HepG2 (cell line): ENCODE measurements around the gene CENPP. TPM values are rescaled to one million over a fixed set of nuclear protein-coding genes. Genes with fewer than 3 reads are reported as not detected.

Experiments
- AKNA ChIP-seq: sonication (generic); formaldehyde crosslinking; IDR thresholded peaks from 2 replicates; pipeline ENCODE4 v1.4.0; 2020; ENCODE audit warnings: missing genetic modification reagents, borderline replicate concordance
- EP300 ChIP-seq, 3 experiments: sonication (generic) in 1 of 3; formaldehyde crosslinking in 1 of 3; IDR thresholded peaks; 2 replicates each; pipeline versions ENCODE4 v1.5.1 to v1.6.1; 2011 to 2020; ENCODE audit warnings: low read depth in 2 of 3, low read length in 2 of 3, borderline replicate concordance in 1 of 3, improper control_type of control experiment in 1 of 3, mild to moderate bottlenecking in 1 of 3, missing genetic modification reagents in 1 of 3, moderate library complexity in 1 of 3
- HOXA5 ChIP-seq: sonication (generic); formaldehyde crosslinking; IDR thresholded peaks from 2 replicates; pipeline ENCODE4 v1.4.0; 2020; ENCODE audit warnings: missing genetic modification reagents
- KLF6 ChIP-seq: IDR thresholded peaks from 2 replicates; pipeline ENCODE4 v1.8.0; 2016; ENCODE audit warnings: missing biosample characterization, missing genetic modification reagents
- MYNN ChIP-seq: sonication (generic); formaldehyde crosslinking; IDR thresholded peaks from 2 replicates; pipeline ENCODE4 v1.4.0; 2020; ENCODE audit warnings: mild to moderate bottlenecking, low read depth, missing genetic modification reagents
- NR2F1 ChIP-seq, 2 experiments: fragments of 450-650 bp in 1 of 2; formaldehyde crosslinking in 1 of 2; IDR thresholded peaks; 2 replicates each; pipeline versions ENCODE4 v1.5.0 to v1.6.1; 2016 to 2020; ENCODE audit warnings: mild to moderate bottlenecking in 1 of 2, missing compliant biosample characterization in 1 of 2, missing genetic modification reagents in 1 of 2, moderate library complexity in 1 of 2
- RBAK ChIP-seq: sonication (generic); formaldehyde crosslinking; IDR thresholded peaks from 2 replicates; pipeline ENCODE4 v1.5.1; 2020; ENCODE audit warnings: mild to moderate bottlenecking, missing genetic modification reagents
- SRSF1 ChIP-seq: fragments of 200-400 bp; formaldehyde crosslinking; optimal IDR thresholded peaks from 2 replicates; pipeline ENCODE3; 2017; ENCODE audit warnings: mild to moderate bottlenecking, low read depth, low read length, moderate library complexity
- ZBTB42 ChIP-seq: sonication (generic); formaldehyde crosslinking; IDR thresholded peaks from 2 replicates; pipeline ENCODE4 v1.5.0; 2020; ENCODE audit warnings: mild to moderate bottlenecking, missing genetic modification reagents
- ZNF12 ChIP-seq: sonication (generic); formaldehyde crosslinking; IDR thresholded peaks from 2 replicates; pipeline ENCODE4 v1.5.0; 2020; ENCODE audit warnings: missing genetic modification reagents
- ZNF280B ChIP-seq: sonication (generic); formaldehyde crosslinking; IDR thresholded peaks from 2 replicates; pipeline ENCODE4 v1.5.0; 2020; ENCODE audit warnings: missing genetic modification reagents, mild to moderate bottlenecking, borderline replicate concordance
- ZNF280D ChIP-seq: sonication (generic); formaldehyde crosslinking; IDR thresholded peaks from 2 replicates; pipeline ENCODE4 v1.5.1; 2020; ENCODE audit warnings: mild to moderate bottlenecking, missing genetic modification reagents
- ZNF75D ChIP-seq: sonication (generic); formaldehyde crosslinking; IDR thresholded peaks from 2 replicates; pipeline ENCODE4 v1.8.1; 2023; ENCODE audit warnings: missing genetic modification reagents, mild to moderate bottlenecking, borderline replicate concordance
- ZNF770 ChIP-seq: sonication (generic); formaldehyde crosslinking; IDR thresholded peaks from 2 replicates; pipeline ENCODE4 v1.5.0; 2020; ENCODE audit warnings: mild to moderate bottlenecking, missing genetic modification reagents
- ZNF773 ChIP-seq: sonication (generic); formaldehyde crosslinking; IDR thresholded peaks from 2 replicates; pipeline ENCODE4 v1.4.0; 2020; ENCODE audit warnings: missing genetic modification reagents, borderline replicate concordance
- polyA plus RNA-seq, 8 experiments: library from polyadenylated mRNA; depleted of rRNA in 3 of 8; stranded (reverse) in 7 of 8; unstranded in 1 of 8; fragments of >200 nt; fragmentation: Illumina TruSeq in 4 of 8; extraction: Trizol in 4 of 8; gene quantifications; 2 replicates each; pipeline versions ENCODE4 v1.2.1 to v1.2.3, GENCODE V29; 2011 to 2016; ENCODE audit warnings: low read depth in 4 of 8, missing spikeins in 1 of 8, mixed read lengths in 1 of 8; ENCODE audit not compliant: insufficient read depth in 1 of 8
- total RNA-seq, 5 experiments: library from RNA; depleted of rRNA; stranded (reverse); fragments of >200 nt; fragmentation: Illumina TruSeq; extraction: Trizol; gene quantifications; 2 replicates each; pipeline ENCODE4 v1.2.3, GENCODE V29; 2016; ENCODE audit warnings: low read depth in 1 of 5

Gene CENPP
- total and polyA plus RNA-seq, 2 of the 13 experiments (the other 11 are each of a cell fraction or from before 2014, with no cell fraction given) = 2.0 to 11.4 TPM

GRCh38 chr9:92325269-92325990, at the start of gene CENPP, which contains the start of gene NOL8 (continued):
- TF ChIP-seq ZNF280B (CRISPR knock-in tag) (peak; percentile 51; the same call in 1 of the 2 replicates), ZNF12 (CRISPR knock-in tag) (no peak; the same call in 1 of the 2 replicates), ZNF770 (CRISPR knock-in tag) (peak; percentile 14; the same call in 1 of the 2 replicates), MYNN (CRISPR knock-in tag) (no peak), RBAK (no peak), EP300 (IDR thresholded peaks at IDR 0.05; ENCODE audit: low read depth in 2 of 2, low read length in 2 of 2) (0 out of 4 replicates have a peak, but pooled peaks of 1 of the 2 experiments have one; percentile 24), EP300 (CRISPR knock-in tag; IDR thresholded peaks at IDR 0.05; ENCODE audit: borderline replicate concordance) (peak; percentile 29; the same call in 1 of the 2 replicates), ZBTB42 (CRISPR knock-in tag) (no peak; the same call in 1 of the 2 replicates), AKNA (no peak), HOXA5 (peak; percentile 48; the same call in 1 of the 2 replicates), SRSF1 (no peak), NR2F1 (CRISPR knock-in tag; IDR thresholded peaks at IDR 0.05) (no peak), KLF6 (peak; percentile 89), ZNF773 (CRISPR knock-in tag) (no peak), ZNF280D (CRISPR knock-in tag) (peak; percentile 59; the same call in 1 of the 2 replicates), ZNF75D (CRISPR knock-in tag) (no peak; the same call in 1 of the 2 replicates)
